Fibroblast of lung (primary cell): ENCODE measurements around the gene COL4A2.

Source experiments
- EZH2 ChIP-seq: IDR thresholded peaks from 2 replicates; pipeline ENCODE4 v1.5.1; 2012; ENCODE audit warnings: low read length, control low read depth, mild to moderate bottlenecking; ENCODE audit errors: missing control alignments
- TF ChIP-seq, protein P1 (sequence below), 2 donors: IDR thresholded peaks in 1 of 2; conservative IDR thresholded peaks in 1 of 2; 1 replicate in 1 of 2; 2 replicates in 1 of 2; pipeline ENCODE4 v1.5.1; 2011 to 2012; ENCODE audit warnings: low read length in 2 of 2, control low read depth in 1 of 2, inconsistent platforms in 1 of 2, low read depth in 1 of 2, mild to moderate bottlenecking in 1 of 2

DNA sequence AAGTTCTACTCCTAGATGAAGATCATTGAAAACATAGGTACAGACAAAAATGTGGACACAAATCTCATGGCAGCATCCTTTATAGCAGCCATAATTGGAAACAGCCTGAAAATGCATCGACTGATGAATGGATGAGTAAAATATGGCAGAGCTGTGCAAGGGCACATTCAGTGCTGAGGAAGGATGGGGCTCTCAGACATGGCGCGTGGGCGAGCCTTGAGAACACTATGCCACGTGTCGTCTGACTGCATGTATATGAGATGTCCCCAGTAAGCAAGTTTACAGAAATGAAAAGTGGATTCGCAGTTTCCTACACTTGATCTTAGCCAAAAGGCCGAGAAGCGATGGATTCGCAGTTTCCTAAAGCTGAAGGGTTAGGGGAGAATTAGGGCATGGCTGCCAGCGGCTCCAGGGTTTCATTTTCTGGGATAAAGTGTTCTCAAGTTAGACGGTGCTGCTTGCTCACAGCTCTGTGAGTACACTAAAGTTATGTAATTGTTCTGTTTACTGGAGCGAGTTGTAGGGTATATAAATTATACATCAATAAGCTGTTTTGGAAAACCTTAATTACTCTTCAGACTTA, 176.4 kb downstream of the COL4A2 start:
- TF ChIP-seq, protein P1, sequence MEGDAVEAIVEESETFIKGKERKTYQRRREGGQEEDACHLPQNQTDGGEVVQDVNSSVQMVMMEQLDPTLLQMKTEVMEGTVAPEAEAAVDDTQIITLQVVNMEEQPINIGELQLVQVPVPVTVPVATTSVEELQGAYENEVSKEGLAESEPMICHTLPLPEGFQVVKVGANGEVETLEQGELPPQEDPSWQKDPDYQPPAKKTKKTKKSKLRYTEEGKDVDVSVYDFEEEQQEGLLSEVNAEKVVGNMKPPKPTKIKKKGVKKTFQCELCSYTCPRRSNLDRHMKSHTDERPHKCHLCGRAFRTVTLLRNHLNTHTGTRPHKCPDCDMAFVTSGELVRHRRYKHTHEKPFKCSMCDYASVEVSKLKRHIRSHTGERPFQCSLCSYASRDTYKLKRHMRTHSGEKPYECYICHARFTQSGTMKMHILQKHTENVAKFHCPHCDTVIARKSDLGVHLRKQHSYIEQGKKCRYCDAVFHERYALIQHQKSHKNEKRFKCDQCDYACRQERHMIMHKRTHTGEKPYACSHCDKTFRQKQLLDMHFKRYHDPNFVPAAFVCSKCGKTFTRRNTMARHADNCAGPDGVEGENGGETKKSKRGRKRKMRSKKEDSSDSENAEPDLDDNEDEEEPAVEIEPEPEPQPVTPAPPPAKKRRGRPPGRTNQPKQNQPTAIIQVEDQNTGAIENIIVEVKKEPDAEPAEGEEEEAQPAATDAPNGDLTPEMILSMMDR (conservative IDR thresholded peaks at IDR 0.05 in 1 of 2, IDR thresholded peaks at IDR 0.05 in 1 of 2; ENCODE audit: low read depth in 1 of 2, low read length in 2 of 2) = no peak
- no peak for TF ChIP-seq EZH2
